Ramos (cell line): ENCODE data around the gene MMS22L.

ENCODE experiments used
- in situ Hi-C: fragments of 300-500 bp; cut with MboI; formaldehyde crosslinking; loops from one replicate; pipeline ENCODE4 v1.14.3; 2022; ENCODE audit warnings: low sequenced_read_pairs; ENCODE audit not compliant: unreplicated experiment

The MMS22L gene

GRCh38 chr6:97282726-97283617 lies at the start of gene MMS22L:
Gene MMS22L, minus strand, starts transcription at chr6:97283216. Its CDS starts 739 bp downstream, at chr6:97282477.
- in situ Hi-C loops, result no loop called here

- in situ Hi-C loops, result no loop called here
Measured at GRCh38 chr6:97322811-97323210, 39.8 kb upstream of the MMS22L start.

GRCh38 chr6:97322226-97322625 lies 39.2 kb upstream of the MMS22L start:
- in situ Hi-C loops, result no loop called here

GRCh38 chr6:97316978-97317377 lies 34.0 kb upstream of the MMS22L start:
- in situ Hi-C loops, result no loop called here

GRCh38 chr6:97312241-97312640 lies 29.2 kb upstream of the MMS22L start:
- in situ Hi-C loops, result no loop called here

GRCh38 chr6:97306544-97307320 lies 23.7 kb upstream of the MMS22L start:
- in situ Hi-C loops, result no loop called here

GRCh38 chr6:97305414-97306066 lies 22.5 kb upstream of the MMS22L start:
- in situ Hi-C loops, result no loop called here

GRCh38 chr6:97304701-97305100 lies 21.7 kb upstream of the MMS22L start:
- in situ Hi-C loops, result no loop called here

GRCh38 chr6:97294451-97294850 lies 11.4 kb upstream of the MMS22L start:
- in situ Hi-C loops, result no loop called here

- in situ Hi-C loops, result no loop called here
Measured at GRCh38 chr6:97293198-97293696, 10.2 kb upstream of the MMS22L start.

- in situ Hi-C loops, result no loop called here
Measured at GRCh38 chr6:97292671-97293070, 9.7 kb upstream of the MMS22L start.

- in situ Hi-C loops, result no loop called here
Measured at GRCh38 chr6:97291896-97292295, 8.9 kb upstream of the MMS22L start.

- in situ Hi-C loops, result no loop called here
Measured at GRCh38 chr6:97289332-97289731, 6.3 kb upstream of the MMS22L start.

- in situ Hi-C loops, result no loop called here
Measured at GRCh38 chr6:97288188-97288587, 5.2 kb upstream of the MMS22L start.

- in situ Hi-C loops, result no loop called here
Measured at GRCh38 chr6:97282238-97282725, 734 bp downstream of the MMS22L start.

- in situ Hi-C loops, result no loop called here
Measured at GRCh38 chr6:97280766-97281165, 2.2 kb downstream of the MMS22L start.

- in situ Hi-C loops, result no loop called here
Measured at GRCh38 chr6:97275804-97276203, 7.2 kb downstream of the MMS22L start.

GRCh38 chr6:97269821-97270220 lies 13.2 kb downstream of the MMS22L start:
- in situ Hi-C loops, result no loop called here

- in situ Hi-C loops, result no loop called here
Measured at GRCh38 chr6:97262676-97263075, 20.3 kb downstream of the MMS22L start.

GRCh38 chr6:97246842-97247241 lies 36.2 kb downstream of the MMS22L start:
- in situ Hi-C loops, result no loop called here
